Right lobe of liver (tissue), 6 donors: ENCODE results near the gene DDX41. TPM values are rescaled to one million over a fixed set of nuclear protein-coding genes. Genes with fewer than 3 reads are reported as not detected.

ENCODE experiments used
- ATAC-seq, 4 donors: fragments of 200-7000 bp; cut with Tn5 transposase; one replicate each; pipeline ENCODE4 v1.9.1; 2020; ENCODE audit warnings: mild to moderate bottlenecking in 4 of 4, moderate library complexity in 4 of 4
- DNase-seq, 3 donors: peaks; one replicate each; pipeline ENCODE4 v3.0.0-alpha.2; 2020
- H3K27ac ChIP-seq, 3 donors: fragments of 200-600 bp; one replicate each; pipeline ENCODE4 v1.8.0; 2022
- H3K27me3 ChIP-seq, 2 donors: fragments of 200-600 bp; one replicate each; pipeline ENCODE4 v1.8.0; 2022
- H3K36me3 ChIP-seq, 4 donors: fragments of 200-600 bp; sonication (generic) in 1 of 4; one replicate each; pipeline versions ENCODE4 v1.5.1 to v1.8.0; 2017 to 2022; ENCODE audit warnings: control low read depth in 1 of 4
- H3K4me1 ChIP-seq, 4 donors: fragments of 200-600 bp; sonication (generic) in 1 of 4; one replicate each; pipeline versions ENCODE4 v1.5.1 to v1.8.0; 2017 to 2022; ENCODE audit warnings: control low read depth in 1 of 4
- H3K4me3 ChIP-seq, 3 donors: fragments of 200-600 bp; one replicate each; pipeline ENCODE4 v1.8.0; 2022
- H3K9me3 ChIP-seq, 4 donors: fragments of 200-600 bp; sonication (generic) in 1 of 4; one replicate each; pipeline versions ENCODE4 v1.5.1 to v1.8.0; 2017 to 2022; ENCODE audit warnings: control low read depth in 1 of 4
- POLR2A ChIP-seq: fragments of 450-650 bp; IDR thresholded peaks from one replicate; pipeline ENCODE4 v1.6.1; 2017; ENCODE audit warnings: antibody characterized with exemption, mild to moderate bottlenecking
- WGBS: methylation state at CpG from one replicate; pipeline ENCODE4 v1.1.6; 2018; ENCODE audit warnings: low coverage, low lambda C conversion rate; ENCODE audit not compliant: insufficient coverage; ENCODE audit errors: missing lambda C conversion rate; 5-methylcytosine and 5-hydroxymethylcytosine counted together
- intact Hi-C, 2 donors: fragments of 100-400 bp; cut with DNase I; formaldehyde crosslinking; loops; one replicate each; pipeline versions ENCODE4 v1.11.2 to v1.14.1; 2022
- total RNA-seq, 6 experiments: library from RNA; depleted of rRNA in 2 of 6; stranded (reverse); fragments of >200 nt in 2 of 6; fragmentation: NEBNext Ultra II Directional in 3 of 6; extraction: Animal tissue kit (Norgen Biotek cat#: 25700) in 3 of 6; gene quantifications; one replicate each; pipeline versions ENCODE4 v1.1.0 to v1.2.4, GENCODE V29; 2016 to 2023
- TF ChIP-seq, protein P1 (sequence below), 4 donors: fragments of 200-600 bp in 3 of 4; fragments of 450-650 bp in 1 of 4; IDR thresholded peaks; one replicate each; pipeline versions ENCODE4 v1.5.1 to v1.8.0; 2016 to 2022; ENCODE audit warnings: antibody characterized with exemption in 4 of 4, mild to moderate bottlenecking in 2 of 4
- donor health status: DM: no; HTN: yes; CAD: no.
- donor health status: DM: no; HTN: no; CAD: no.
- donor health status: DM: no; HTN: no; CAD: no.
- donor health status: DM: no; HTN: yes; CAD: no.
- donor health status: DM: no; HTN: yes; CAD: no.

DDX41 gene
- total RNA-seq, 6 experiments from 2014 or later, result 35.1 to 64.8 (median 47.9) TPM

DNA sequence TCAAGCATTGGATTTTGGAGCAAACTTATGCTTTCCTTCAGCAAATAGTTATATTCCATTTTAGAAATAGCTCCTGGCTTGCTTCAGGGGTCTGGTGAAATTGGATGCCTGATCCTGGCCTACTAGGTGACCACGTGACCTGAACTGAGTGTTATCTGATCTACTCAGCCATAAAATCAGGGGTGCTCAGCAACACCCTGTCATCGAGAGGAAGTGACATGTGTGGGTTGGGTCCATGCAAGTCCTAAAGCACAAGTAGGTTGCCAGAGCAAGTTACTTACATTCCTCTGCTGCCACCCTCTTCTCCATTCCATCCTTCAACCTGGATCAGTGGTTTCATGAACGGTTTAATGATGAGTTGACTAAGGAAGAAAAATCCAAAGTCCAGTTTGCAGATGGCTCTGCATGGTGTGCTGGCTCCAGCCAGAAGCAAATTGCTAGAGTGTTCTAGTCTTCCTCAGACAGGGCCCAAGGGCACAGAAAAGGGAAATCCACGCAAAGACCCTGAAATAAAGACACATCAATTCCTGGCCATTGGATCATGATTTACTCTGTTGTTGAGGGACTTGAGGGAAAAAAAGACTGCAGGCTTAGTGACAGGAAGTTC, 40.4 kb upstream of the DDX41 start:
- Histone ChIP-seq H3K9me3 (no peaks in the 10 kb centered on the region), H3K27ac (no peak overlapping the region), H3K4me3 (no peak overlapping the region), H3K36me3 (no peaks in the 10 kb centered on the region), H3K4me1 (peaks cover 0 to 20% (median 4%) of the 10 kb centered on the region in 4 donors), H3K27me3 (no peaks in the 10 kb centered on the region)
- intact Hi-C loops, result no loop called here
- DNase-seq (no peak), ATAC-seq (no peak)
- TF ChIP-seq POLR2A, result no peak
- TF ChIP-seq, protein P1, sequence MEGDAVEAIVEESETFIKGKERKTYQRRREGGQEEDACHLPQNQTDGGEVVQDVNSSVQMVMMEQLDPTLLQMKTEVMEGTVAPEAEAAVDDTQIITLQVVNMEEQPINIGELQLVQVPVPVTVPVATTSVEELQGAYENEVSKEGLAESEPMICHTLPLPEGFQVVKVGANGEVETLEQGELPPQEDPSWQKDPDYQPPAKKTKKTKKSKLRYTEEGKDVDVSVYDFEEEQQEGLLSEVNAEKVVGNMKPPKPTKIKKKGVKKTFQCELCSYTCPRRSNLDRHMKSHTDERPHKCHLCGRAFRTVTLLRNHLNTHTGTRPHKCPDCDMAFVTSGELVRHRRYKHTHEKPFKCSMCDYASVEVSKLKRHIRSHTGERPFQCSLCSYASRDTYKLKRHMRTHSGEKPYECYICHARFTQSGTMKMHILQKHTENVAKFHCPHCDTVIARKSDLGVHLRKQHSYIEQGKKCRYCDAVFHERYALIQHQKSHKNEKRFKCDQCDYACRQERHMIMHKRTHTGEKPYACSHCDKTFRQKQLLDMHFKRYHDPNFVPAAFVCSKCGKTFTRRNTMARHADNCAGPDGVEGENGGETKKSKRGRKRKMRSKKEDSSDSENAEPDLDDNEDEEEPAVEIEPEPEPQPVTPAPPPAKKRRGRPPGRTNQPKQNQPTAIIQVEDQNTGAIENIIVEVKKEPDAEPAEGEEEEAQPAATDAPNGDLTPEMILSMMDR (IDR thresholded peaks at IDR 0.05), result no peak
- 52% methylated on average over 3 of the region's 4 CpGs for WGBS

DNA sequence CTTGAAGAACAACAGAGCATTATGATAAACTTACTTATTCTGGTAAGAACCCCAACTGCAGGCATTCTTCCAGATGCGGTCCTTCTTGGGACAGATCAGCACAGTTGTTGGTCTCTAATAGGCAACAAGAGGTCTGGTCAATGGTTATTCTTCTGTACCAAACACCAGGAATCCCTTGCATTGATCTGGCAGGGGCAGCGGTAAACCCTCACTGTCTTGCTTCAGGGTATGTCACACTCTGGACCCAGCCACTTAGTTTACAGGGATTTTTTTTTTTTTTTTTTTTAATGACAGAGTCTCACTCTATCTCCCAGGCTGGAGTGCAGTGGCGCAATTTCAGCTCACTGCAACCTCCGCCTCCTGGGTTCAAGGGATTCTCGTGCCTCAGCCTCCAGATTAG, 38.9 kb upstream of the DDX41 start:
- H3K4me3 ChIP-seq, result no peak overlapping the region
- H3K27ac ChIP-seq, result no peak overlapping the region
- H3K27me3 ChIP-seq, result no peaks in the 10 kb centered on the region
- no peaks in the 10 kb centered on the region for H3K9me3 ChIP-seq
- TF ChIP-seq, protein P1 (IDR thresholded peaks at IDR 0.05), result no peak
- TF ChIP-seq POLR2A, result no peak
- WGBS, result 88% methylated on average over 4 of the region's 5 CpGs
- no peak for ATAC-seq
- H3K36me3 ChIP-seq, result no peaks in the 10 kb centered on the region
- peaks cover 0 to 22% (median 6%) of the 10 kb centered on the region in 4 donors for H3K4me1 ChIP-seq
- intact Hi-C loops, result no loop called here
- no peak for DNase-seq

DNA sequence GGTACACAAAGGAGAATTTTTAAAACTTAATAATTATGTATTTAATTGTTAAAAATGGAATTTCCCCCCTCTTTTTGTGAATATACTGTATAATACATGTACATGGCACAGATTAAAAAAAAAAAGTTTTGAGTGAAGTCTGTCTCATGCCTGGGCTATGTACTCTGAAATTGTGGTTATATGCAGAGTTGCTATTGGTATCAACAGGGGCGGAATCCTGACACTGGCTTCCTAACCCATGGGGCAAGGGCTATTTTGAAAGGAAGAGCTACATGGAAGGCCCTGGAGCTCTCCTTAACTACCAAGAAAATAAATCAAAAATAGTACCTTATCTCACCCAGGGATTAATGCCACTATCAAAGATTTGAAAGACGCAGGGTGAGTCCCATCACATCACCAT, 38.5 kb upstream of the DDX41 start:
- WGBS, result 83% methylated on average over 1 of the region's 2 CpGs
- intact Hi-C loops, result no loop called here
- no peaks in the 10 kb centered on the region for H3K27me3 ChIP-seq
- TF ChIP-seq POLR2A, result no peak
- TF ChIP-seq, protein P1 (IDR thresholded peaks at IDR 0.05), result no peak
- ATAC-seq, result no peak
- H3K9me3 ChIP-seq, result no peaks in the 10 kb centered on the region
- H3K4me3 ChIP-seq, result peak overlapping the region in 1 of 3 donors; percentile 89
- DNase-seq, result no peak
- H3K27ac ChIP-seq, result no peak overlapping the region
- H3K36me3 ChIP-seq, result no peaks in the 10 kb centered on the region
- H3K4me1 ChIP-seq, result peaks cover 0 to 22% (median 6%) of the 10 kb centered on the region in 4 donors

DNA sequence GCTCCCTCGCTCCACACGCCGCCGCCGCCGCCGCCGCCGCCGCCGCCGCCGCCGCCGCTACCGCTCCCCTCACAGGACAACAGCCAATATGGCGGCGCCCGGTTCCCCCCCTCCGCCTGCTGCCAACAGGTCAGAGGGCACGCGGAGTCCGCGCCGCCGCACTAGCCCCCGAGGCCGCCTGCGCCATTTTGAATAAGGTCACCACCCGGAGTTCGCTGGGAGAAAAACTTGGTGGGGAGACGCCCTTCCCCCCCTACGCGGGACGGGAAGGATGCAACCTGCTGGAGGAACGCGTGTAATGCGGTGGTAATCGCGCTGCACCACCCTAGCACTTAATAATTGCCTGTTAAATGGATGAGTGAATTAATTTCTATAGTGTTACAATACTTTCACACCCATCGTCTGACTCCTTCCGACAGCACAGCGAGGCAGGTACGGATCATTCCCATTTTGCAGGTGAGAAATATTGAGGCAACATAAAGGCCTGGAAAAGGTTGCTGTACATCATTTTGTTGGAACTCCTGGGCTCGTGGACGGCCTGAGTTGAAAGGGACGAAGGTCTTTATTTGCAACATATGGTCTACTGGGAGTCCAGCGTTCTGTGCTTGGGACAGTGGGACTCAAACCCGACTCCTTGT, 37.8 kb upstream of the DDX41 start, which contains the start of gene FAM193B:
Gene FAM193B, minus strand, starts transcription at position 90 of the 638 bp plus-strand sequence. CDS start 105 bp downstream, outside the sequence.
- Histone ChIP-seq H3K4me3 (peak within 1 kb of the TSS; percentile 65 to 89 (median 78)), H3K27ac (peak within 1 kb of the TSS; percentile 43 to 77 (median 65)), H3K4me1 (peaks cover 0 to 22% (median 6%) of the 10 kb centered on the region in 4 donors), H3K9me3 (no peaks in the 10 kb centered on the region), H3K36me3 (no peaks in the 10 kb centered on the region), H3K27me3 (no peaks in the 10 kb centered on the region)
- TF ChIP-seq, protein P1 (IDR thresholded peaks at IDR 0.05), result peak in 2 of 4 donors; percentile 14 to 19
- TF ChIP-seq POLR2A, result no peak
- ATAC-seq, result peak; percentile 91 to 94 (median 94)
- intact Hi-C loops, result no loop called here
- 10% methylated on average over 18 of the region's 49 CpGs for WGBS
- peak; percentile 95 to 96 (median 96) for DNase-seq
